ENCODE results near the gene PDZRN4.

DNA sequence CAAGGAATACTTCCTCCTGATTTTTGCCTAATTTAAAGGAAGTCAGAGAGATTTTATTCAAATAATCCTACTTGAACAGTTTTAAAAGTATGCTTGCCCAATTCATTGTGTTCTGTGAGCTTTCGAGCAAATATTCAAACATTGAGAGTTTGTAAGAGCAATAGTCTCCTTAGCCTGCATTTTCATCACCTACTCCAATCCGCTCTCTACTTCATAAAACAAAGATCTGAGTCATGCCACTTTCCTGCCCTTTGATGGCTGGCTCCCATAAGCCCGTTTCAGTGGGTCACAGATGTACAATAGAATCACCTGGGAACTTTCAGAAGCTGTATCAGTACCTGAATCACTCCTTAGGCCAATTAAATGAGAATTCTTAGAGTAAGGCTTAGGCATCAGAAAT lies 319.2 kb downstream of the PDZRN4 start:
- TF ChIP-seq, protein P1, sequence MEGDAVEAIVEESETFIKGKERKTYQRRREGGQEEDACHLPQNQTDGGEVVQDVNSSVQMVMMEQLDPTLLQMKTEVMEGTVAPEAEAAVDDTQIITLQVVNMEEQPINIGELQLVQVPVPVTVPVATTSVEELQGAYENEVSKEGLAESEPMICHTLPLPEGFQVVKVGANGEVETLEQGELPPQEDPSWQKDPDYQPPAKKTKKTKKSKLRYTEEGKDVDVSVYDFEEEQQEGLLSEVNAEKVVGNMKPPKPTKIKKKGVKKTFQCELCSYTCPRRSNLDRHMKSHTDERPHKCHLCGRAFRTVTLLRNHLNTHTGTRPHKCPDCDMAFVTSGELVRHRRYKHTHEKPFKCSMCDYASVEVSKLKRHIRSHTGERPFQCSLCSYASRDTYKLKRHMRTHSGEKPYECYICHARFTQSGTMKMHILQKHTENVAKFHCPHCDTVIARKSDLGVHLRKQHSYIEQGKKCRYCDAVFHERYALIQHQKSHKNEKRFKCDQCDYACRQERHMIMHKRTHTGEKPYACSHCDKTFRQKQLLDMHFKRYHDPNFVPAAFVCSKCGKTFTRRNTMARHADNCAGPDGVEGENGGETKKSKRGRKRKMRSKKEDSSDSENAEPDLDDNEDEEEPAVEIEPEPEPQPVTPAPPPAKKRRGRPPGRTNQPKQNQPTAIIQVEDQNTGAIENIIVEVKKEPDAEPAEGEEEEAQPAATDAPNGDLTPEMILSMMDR (conservative IDR thresholded peaks at IDR 0.05; ENCODE audit: low read depth, low read length) = no peak
- TF ChIP-seq EZH2 (IDR thresholded peaks at IDR 0.05; ENCODE audit: borderline replicate concordance, low read depth, low read length, poor library complexity, severe bottlenecking) = no peak
